CD4-positive, alpha-beta T cell treated with Interferon gamma for 1 hour (primary cell): Measurements from ENCODE around the gene GBP2.
A peak's percentile ranks its signal among the peaks of the same experiment; 100 is the strongest.
"Not testable (repeated sequence)": the region's sequence is repeated elsewhere in the genome, so short reads cannot be mapped to it uniquely, and the experiment has no call there.

Experiments
- DNase-seq: peaks from one replicate; pipeline ENCODE4 v3.0.0-alpha.2; 2020

Gene GBP2

GRCh38 chr1:89125913-89126580 lies at the start of gene GBP2:
GBP2 (minus strand) TSS chr1:89126114; CDS start chr1:89121966, 4,148 bp downstream.
- peak; percentile 21 for DNase-seq

GRCh38 chr1:89174491-89174890 lies 48.6 kb upstream of the GBP2 start:
- DNase-seq, result no peak

GRCh38 chr1:89172468-89173143 lies 46.7 kb upstream of the GBP2 start:
- no peak for DNase-seq

GRCh38 chr1:89171067-89171438 lies 45.1 kb upstream of the GBP2 start:
- no peak for DNase-seq

GRCh38 chr1:89170170-89171066 lies 44.5 kb upstream of the GBP2 start:
- no peak for DNase-seq

- no peak for DNase-seq
These were observed 43.3 kb upstream of the GBP2 start for GRCh38 chr1:89169166-89169565.

- DNase-seq, result no peak
These were observed 41.8 kb upstream of the GBP2 start for GRCh38 chr1:89167590-89168230.

GRCh38 chr1:89166705-89167104 lies 40.8 kb upstream of the GBP2 start:
- DNase-seq, result no peak

- DNase-seq, result no peak
These were observed 39.9 kb upstream of the GBP2 start for GRCh38 chr1:89165811-89166210.

GRCh38 chr1:89151047-89151446 lies 25.1 kb upstream of the GBP2 start:
- DNase-seq, result no peak

- no peak for DNase-seq
These were observed 24.1 kb upstream of the GBP2 start for GRCh38 chr1:89149976-89150375.

- DNase-seq, result no peak
These were observed 23.3 kb upstream of the GBP2 start for GRCh38 chr1:89149229-89149628.

GRCh38 chr1:89147678-89148658 lies 22.1 kb upstream of the GBP2 start:
- no peak for DNase-seq

- no peak for DNase-seq
These were observed 20.8 kb upstream of the GBP2 start for GRCh38 chr1:89146721-89147120.

- no peak for DNase-seq
These were observed 17.6 kb upstream of the GBP2 start for GRCh38 chr1:89143484-89143883.

GRCh38 chr1:89142160-89142559 lies 16.2 kb upstream of the GBP2 start:
- DNase-seq, result no peak

GRCh38 chr1:89133747-89134146 lies 7.8 kb upstream of the GBP2 start:
- no peak for DNase-seq

- DNase-seq, result no peak
These were observed 4.8 kb upstream of the GBP2 start for GRCh38 chr1:89130716-89131115.

GRCh38 chr1:89129911-89130310 lies 4.0 kb upstream of the GBP2 start:
- DNase-seq, result no peak

- DNase-seq, result not testable (repeated sequence)
These were observed 2.1 kb upstream of the GBP2 start for GRCh38 chr1:89128003-89128458.

GRCh38 chr1:89126602-89127565 lies 970 bp upstream of the GBP2 start:
- peak; percentile 86 for DNase-seq
